ENCODE data around the gene TIMP3.

DNA sequence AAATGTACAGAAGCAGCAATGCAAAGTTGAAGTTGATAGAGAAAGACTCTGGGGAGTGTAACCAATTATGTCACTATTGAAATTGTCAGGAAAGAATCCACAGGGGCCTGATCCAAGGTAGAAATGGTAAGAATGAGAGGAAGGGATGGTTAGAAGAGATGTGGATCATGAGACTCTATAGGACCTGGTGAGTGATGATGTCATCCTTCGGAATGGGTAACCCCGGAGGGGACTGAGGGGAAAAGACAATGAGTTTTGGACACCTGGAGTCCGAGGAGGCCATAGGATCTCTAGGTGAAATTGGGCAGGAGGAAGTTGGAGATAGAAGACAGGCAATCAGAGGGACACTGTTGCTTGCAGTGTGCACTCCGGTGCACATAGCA lies 6.3 kb upstream of the TIMP3 start:
- TF ChIP-seq, protein P1, sequence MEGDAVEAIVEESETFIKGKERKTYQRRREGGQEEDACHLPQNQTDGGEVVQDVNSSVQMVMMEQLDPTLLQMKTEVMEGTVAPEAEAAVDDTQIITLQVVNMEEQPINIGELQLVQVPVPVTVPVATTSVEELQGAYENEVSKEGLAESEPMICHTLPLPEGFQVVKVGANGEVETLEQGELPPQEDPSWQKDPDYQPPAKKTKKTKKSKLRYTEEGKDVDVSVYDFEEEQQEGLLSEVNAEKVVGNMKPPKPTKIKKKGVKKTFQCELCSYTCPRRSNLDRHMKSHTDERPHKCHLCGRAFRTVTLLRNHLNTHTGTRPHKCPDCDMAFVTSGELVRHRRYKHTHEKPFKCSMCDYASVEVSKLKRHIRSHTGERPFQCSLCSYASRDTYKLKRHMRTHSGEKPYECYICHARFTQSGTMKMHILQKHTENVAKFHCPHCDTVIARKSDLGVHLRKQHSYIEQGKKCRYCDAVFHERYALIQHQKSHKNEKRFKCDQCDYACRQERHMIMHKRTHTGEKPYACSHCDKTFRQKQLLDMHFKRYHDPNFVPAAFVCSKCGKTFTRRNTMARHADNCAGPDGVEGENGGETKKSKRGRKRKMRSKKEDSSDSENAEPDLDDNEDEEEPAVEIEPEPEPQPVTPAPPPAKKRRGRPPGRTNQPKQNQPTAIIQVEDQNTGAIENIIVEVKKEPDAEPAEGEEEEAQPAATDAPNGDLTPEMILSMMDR (IDR thresholded peaks at IDR 0.05), result no peak
- no peak for TF ChIP-seq POLR2A (IDR thresholded peaks at IDR 0.05)

All from body of pancreas (tissue), 4 donors.